H9 (cell line): ENCODE results near the gene LRP1B. TPM values are rescaled to one million over a fixed set of nuclear protein-coding genes. Genes with fewer than 3 reads are reported as not detected.

Experiments
- DNase-seq: peaks from one replicate; pipeline ENCODE4 v3.0.0-alpha.2; 2017
- H2AFZ ChIP-seq: one replicate; pipeline ENCODE4 v1.6.1; 2013; ENCODE audit warnings: mild to moderate bottlenecking, low read length, control low read depth, moderate library complexity
- H2AK5ac ChIP-seq: 2 replicates; pipeline ENCODE4 v1.6.1; 2013; ENCODE audit warnings: low read length, control low read depth, mixed read lengths; ENCODE audit not compliant: insufficient read length
- H2BK120ac ChIP-seq: one replicate; pipeline ENCODE4 v1.6.1; 2013; ENCODE audit warnings: low read depth, mild to moderate bottlenecking, low read length, control low read depth, inconsistent platforms; ENCODE audit not compliant: poor library complexity, severe bottlenecking
- H2BK12ac ChIP-seq: 2 replicates; pipeline ENCODE4 v1.6.1; 2013; ENCODE audit warnings: low read length, control low read depth, mixed read lengths, low read depth; ENCODE audit not compliant: insufficient read length
- H2BK15ac ChIP-seq: 2 replicates; pipeline ENCODE4 v1.6.1; 2013; ENCODE audit warnings: low read depth, low read length, control low read depth
- H2BK20ac ChIP-seq: one replicate; pipeline ENCODE4 v1.6.1; 2013; ENCODE audit warnings: low read depth, mild to moderate bottlenecking, low read length, control low read depth, inconsistent platforms; ENCODE audit not compliant: poor library complexity, severe bottlenecking
- H2BK5ac ChIP-seq: 2 replicates; pipeline ENCODE4 v1.6.1; 2013; ENCODE audit warnings: low read length, control low read depth, mixed read lengths; ENCODE audit not compliant: insufficient read length
- H3K14ac ChIP-seq: 2 replicates; pipeline ENCODE4 v1.6.1; 2013; ENCODE audit warnings: low read length, control low read depth; ENCODE audit not compliant: insufficient read depth
- H3K18ac ChIP-seq: 2 replicates; pipeline ENCODE4 v1.6.1; 2013; ENCODE audit warnings: low read depth, mild to moderate bottlenecking, mixed read lengths, low read length, control low read depth; ENCODE audit not compliant: insufficient read length
- H3K23ac ChIP-seq: 2 replicates; pipeline ENCODE4 v1.6.1; 2013; ENCODE audit warnings: low read length, control low read depth, mixed read lengths, low read depth; ENCODE audit not compliant: insufficient read length
- H3K23me2 ChIP-seq: 2 replicates; pipeline ENCODE4 v1.6.1; 2013; ENCODE audit warnings: low read depth, mild to moderate bottlenecking, mixed read lengths, low read length, control low read depth; ENCODE audit not compliant: insufficient read length, poor library complexity, severe bottlenecking
- H3K27ac ChIP-seq: 2 replicates; pipeline ENCODE4 v1.5.1; 2013; ENCODE audit warnings: low read length, control low read depth, mixed read lengths, low read depth; ENCODE audit not compliant: insufficient read length
- H3K27me3 ChIP-seq: 2 replicates; pipeline ENCODE4 v1.6.1; 2013; ENCODE audit warnings: low read length, control low read depth, inconsistent platforms; ENCODE audit not compliant: insufficient read depth
- H3K4ac ChIP-seq: 2 replicates; pipeline ENCODE4 v1.6.1; 2013; ENCODE audit warnings: low read depth, mild to moderate bottlenecking, control low read depth, inconsistent platforms, low read length, moderate library complexity
- H3K4me1 ChIP-seq: 2 replicates; pipeline ENCODE4 v1.6.1; 2013; ENCODE audit warnings: low read length, control low read depth, inconsistent platforms; ENCODE audit not compliant: insufficient read depth
- H3K4me2 ChIP-seq: 2 replicates; pipeline ENCODE4 v1.6.1; 2013; ENCODE audit warnings: low read length, control low read depth, mixed read lengths; ENCODE audit not compliant: insufficient read length, insufficient read depth
- H3K56ac ChIP-seq: 2 replicates; pipeline ENCODE4 v1.6.1; 2013; ENCODE audit warnings: low read depth, mild to moderate bottlenecking, mixed read lengths, low read length, control low read depth; ENCODE audit not compliant: insufficient read length
- H3K79me1 ChIP-seq: 2 replicates; pipeline ENCODE4 v1.6.1; 2013; ENCODE audit warnings: low read depth, mild to moderate bottlenecking, moderate library complexity, low read length, control low read depth, inconsistent platforms; ENCODE audit not compliant: insufficient read depth, poor library complexity, severe bottlenecking
- H3K79me2 ChIP-seq: 2 replicates; pipeline ENCODE4 v1.6.1; 2013; ENCODE audit warnings: low read length, control low read depth, inconsistent platforms; ENCODE audit not compliant: insufficient read depth
- H3K9ac ChIP-seq: 2 replicates; pipeline ENCODE4 v1.6.1; 2013; ENCODE audit warnings: low read length, control low read depth, mixed read lengths; ENCODE audit not compliant: insufficient read length; ENCODE audit errors: extremely low read depth
- H3K9me3 ChIP-seq: one replicate; pipeline ENCODE4 v1.6.1; 2013; ENCODE audit warnings: low read depth, low read length, inconsistent platforms; ENCODE audit not compliant: control insufficient read depth
- H3T11ph ChIP-seq: one replicate; pipeline ENCODE4 v1.6.1; 2013; ENCODE audit warnings: mild to moderate bottlenecking, low read length, control low read depth, inconsistent platforms
- H4K20me1 ChIP-seq: one replicate; pipeline ENCODE4 v1.6.1; 2013; ENCODE audit not compliant: control insufficient read depth, insufficient read length, insufficient read depth
- H4K5ac ChIP-seq: 2 replicates; pipeline ENCODE4 v1.6.1; 2013; ENCODE audit warnings: low read depth, mild to moderate bottlenecking, mixed read lengths, low read length, control low read depth; ENCODE audit not compliant: insufficient read length
- H4K8ac ChIP-seq: replicated peaks from 2 replicates; pipeline ENCODE4 v1.6.1; 2013; ENCODE audit warnings: low read length, control low read depth, mixed read lengths, low read depth; ENCODE audit not compliant: insufficient read length
- H4K91ac ChIP-seq: 2 replicates; pipeline ENCODE4 v1.6.1; 2013; ENCODE audit warnings: low read depth, mild to moderate bottlenecking, moderate library complexity, mixed read lengths, low read length, control low read depth; ENCODE audit not compliant: insufficient read length
- H3K27ac Mint-ChIP-seq, 3 experiments: 2 replicates in 2 of 3; 3 replicates in 1 of 3; pipeline ENCODE4 v1.8.0; 2020 to 2021; ENCODE audit warnings: mixed read lengths in 3 of 3, mild to moderate bottlenecking in 1 of 3, moderate library complexity in 1 of 3
- H3K27me3 Mint-ChIP-seq: 2 replicates; pipeline ENCODE4 v1.8.0; 2021; ENCODE audit warnings: low read depth, mild to moderate bottlenecking, moderate library complexity, mixed read lengths
- H3K36me3 Mint-ChIP-seq, 3 experiments: 2 replicates in 2 of 3; 3 replicates in 1 of 3; pipeline ENCODE4 v1.8.0; 2020 to 2021; ENCODE audit warnings: low read depth in 3 of 3, mixed read lengths in 3 of 3; ENCODE audit not compliant: insufficient read depth in 1 of 3
- H3K4me1 Mint-ChIP-seq, 2 experiments: 2 replicates each; pipeline ENCODE4 v1.8.0; 2020; ENCODE audit warnings: mixed read lengths in 2 of 2
- H3K4me3 Mint-ChIP-seq, 2 experiments: 2 replicates in 1 of 2; 3 replicates in 1 of 2; pipeline ENCODE4 v1.8.0; 2020 to 2021; ENCODE audit warnings: mild to moderate bottlenecking in 2 of 2, mixed read lengths in 2 of 2, moderate library complexity in 1 of 2
- H3K9me3 Mint-ChIP-seq, 2 experiments: 2 replicates in 1 of 2; 3 replicates in 1 of 2; pipeline ENCODE4 v1.8.0; 2020; ENCODE audit warnings: mild to moderate bottlenecking in 2 of 2, mixed read lengths in 2 of 2, moderate library complexity in 1 of 2
- CTCF ChIP-seq: fragments of 200-600 bp; sonication (generic); conservative IDR thresholded peaks from 3 replicates; pipeline ENCODE4 v1.8.0; 2021; ENCODE audit warnings: antibody characterized with exemption, mild to moderate bottlenecking
- WGBS: extraction: QIAGEN DNeasy Blood & Tissue Kit; methylation state at CpG from one replicate; pipeline ENCODE4 v1.1.7; 2013; ENCODE audit warnings: missing lambda C conversion rate, low lambda C conversion rate, mixed read lengths; ENCODE audit not compliant: insufficient read length; ENCODE audit errors: extremely low coverage; 5-methylcytosine and 5-hydroxymethylcytosine counted together
- total RNA-seq: library from RNA; stranded (reverse); gene quantifications from 2 replicates; pipeline ENCODE4 v1.2.1, GENCODE V29; 2021

Gene LRP1B
- total RNA-seq, 1 experiment from 2014 or later, result not detected

DNA sequence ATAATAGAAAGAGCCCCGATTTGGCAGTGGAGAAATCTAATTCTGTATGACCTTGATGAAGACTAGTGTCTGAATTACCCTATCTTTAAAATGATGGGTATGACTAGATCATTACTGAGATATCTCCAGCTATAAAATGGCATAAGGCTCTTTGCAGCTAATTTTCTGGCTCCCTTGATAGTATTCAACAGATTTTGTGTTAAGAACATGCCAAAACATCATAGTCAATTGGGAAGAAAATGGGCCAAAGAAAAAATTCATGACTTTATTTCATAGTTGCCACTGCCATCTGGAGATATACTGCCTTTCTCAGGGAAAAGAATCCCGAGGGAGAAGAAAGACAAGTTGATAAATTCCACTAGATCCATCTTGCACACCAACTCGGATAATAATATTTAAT, 1618.7 kb downstream of the LRP1B start:
- no peak overlapping the region for H3T11ph ChIP-seq
- DNase-seq, result no peak
- H3K27ac ChIP-seq, result no peak overlapping the region
- H3K4me2 ChIP-seq, result no peak overlapping the region
- no peak overlapping the region for H2BK15ac ChIP-seq
- no peaks in the 10 kb centered on the region for H3K79me2 ChIP-seq
- Mint-ChIP-seq H3K9me3 (no peaks in the 10 kb centered on the region; a peak in 1 of 5 replicates), H3K4me3 (no peak overlapping the region), H3K27ac (no peak overlapping the region), H3K36me3 (no peaks in the 10 kb centered on the region), H3K27me3 (no peaks in the 10 kb centered on the region), H3K4me1 (no peaks in the 10 kb centered on the region)
- H3K23ac ChIP-seq, result no peak overlapping the region
- H2BK20ac ChIP-seq, result no peak overlapping the region
- H3K9ac ChIP-seq, result no peak overlapping the region
- no peaks in the 10 kb centered on the region for H3K27me3 ChIP-seq
- no peaks in the 10 kb centered on the region for H3K79me1 ChIP-seq
- H4K5ac ChIP-seq, result no peak overlapping the region
- no peak overlapping the region for H4K8ac ChIP-seq
- H2AFZ ChIP-seq, result no peak overlapping the region
- H2BK120ac ChIP-seq, result no peak overlapping the region
- H3K18ac ChIP-seq, result no peak overlapping the region
- H2BK12ac ChIP-seq, result no peak overlapping the region
- H4K20me1 ChIP-seq, result no peaks in the 10 kb centered on the region
- WGBS, result no CpG with 5 or more reads among the region's 3 CpGs
- no peaks in the 10 kb centered on the region for H3K9me3 ChIP-seq
- H2BK5ac ChIP-seq, result no peak overlapping the region
- no peak for TF ChIP-seq CTCF
- H3K4me1 ChIP-seq, result no peaks in the 10 kb centered on the region
- H3K56ac ChIP-seq, result no peak overlapping the region
- no peak overlapping the region for H2AK5ac ChIP-seq
- no peaks in the 10 kb centered on the region for H3K23me2 ChIP-seq
- H3K14ac ChIP-seq, result no peak overlapping the region
- no peak overlapping the region for H4K91ac ChIP-seq
- H3K4ac ChIP-seq, result no peak overlapping the region
